NCI-H2029 (cell line): Measurements from ENCODE around the gene ITSN1.
"Not testable (repeated sequence)": the region's sequence is repeated elsewhere in the genome, so short reads cannot be mapped to it uniquely, and the experiment has no call there.

ENCODE experiments used
- DNase-seq: peaks from one replicate; lab custom pipeline; 2025; lab: John Stamatoyannopoulos, UW

ITSN1 gene

DNA sequence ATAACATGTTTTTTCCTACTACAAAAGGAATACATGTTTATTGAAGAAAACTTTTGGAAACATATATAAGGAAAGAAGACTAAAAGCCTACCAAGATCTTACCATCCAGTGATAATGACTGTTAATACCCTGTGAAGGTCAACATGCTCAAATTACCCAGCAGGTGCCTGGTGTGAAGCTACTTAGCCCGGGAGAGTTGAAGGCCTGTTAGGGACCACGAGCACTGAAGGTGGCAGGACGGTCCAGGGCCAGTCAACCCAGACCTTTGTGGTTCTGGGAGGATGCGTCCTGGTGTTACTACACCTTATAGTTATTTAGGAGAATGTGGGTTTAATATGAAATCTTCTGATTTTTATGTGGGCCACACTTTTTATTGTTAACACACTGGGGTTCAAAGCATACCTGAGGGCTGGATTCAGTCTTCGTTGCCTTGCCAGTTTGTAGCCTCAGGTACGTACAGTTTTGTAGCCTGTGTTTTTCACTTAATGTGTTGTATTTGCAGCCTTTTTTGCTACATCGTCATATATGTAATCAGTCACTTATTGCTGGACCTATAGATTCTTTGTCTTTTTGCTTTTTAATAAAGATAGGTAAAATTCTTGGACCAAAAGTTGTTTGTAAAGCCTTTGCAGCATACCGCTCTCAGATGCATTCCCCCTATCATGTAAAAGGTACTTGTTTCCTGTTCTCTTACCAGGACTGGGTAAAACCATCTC is 9.8 kb downstream of the ITSN1 start:
- DNase-seq = peak; percentile 18

GRCh38 chr21:33654412-33654811 is 12.1 kb downstream of the ITSN1 start:
- no peak for DNase-seq

GRCh38 chr21:33655588-33656221 is 13.4 kb downstream of the ITSN1 start:
- DNase-seq = no peak

DNA sequence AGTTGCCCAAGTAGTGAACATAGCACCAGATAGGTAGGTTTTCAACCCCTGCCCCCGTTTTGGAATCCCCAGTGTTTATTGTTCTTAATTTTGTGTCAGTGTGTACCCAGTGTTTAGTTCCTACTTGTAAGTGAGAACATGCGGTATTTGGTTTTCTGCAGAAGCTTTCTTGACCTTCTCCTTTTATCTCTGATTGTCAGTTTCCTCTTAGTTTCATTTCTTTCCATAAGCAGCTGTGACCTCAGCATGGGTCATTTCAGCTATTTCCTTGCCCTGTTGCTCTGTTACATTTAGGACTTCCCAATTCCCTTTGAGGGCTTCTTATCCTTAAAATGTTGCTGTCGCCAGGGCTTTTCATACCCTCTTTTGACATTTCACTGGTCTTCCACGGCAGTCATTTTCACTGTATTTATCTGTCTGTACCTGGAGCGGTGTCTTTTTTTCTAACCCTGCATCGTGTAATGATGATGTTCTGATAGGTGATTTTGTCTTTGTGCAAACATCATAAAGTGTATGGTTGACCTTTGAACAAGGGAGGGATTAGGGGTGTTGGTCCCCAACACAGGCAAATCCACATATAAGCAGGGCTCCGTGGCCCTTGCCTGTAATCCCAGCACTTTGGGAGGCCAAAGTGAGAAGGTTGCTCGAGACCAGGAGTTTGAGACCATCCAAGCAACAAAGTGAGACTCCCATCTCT is 15.0 kb downstream of the ITSN1 start:
- no peak for DNase-seq

GRCh38 chr21:33658919-33659567 is 16.7 kb downstream of the ITSN1 start:
- DNase-seq = no peak

DNA sequence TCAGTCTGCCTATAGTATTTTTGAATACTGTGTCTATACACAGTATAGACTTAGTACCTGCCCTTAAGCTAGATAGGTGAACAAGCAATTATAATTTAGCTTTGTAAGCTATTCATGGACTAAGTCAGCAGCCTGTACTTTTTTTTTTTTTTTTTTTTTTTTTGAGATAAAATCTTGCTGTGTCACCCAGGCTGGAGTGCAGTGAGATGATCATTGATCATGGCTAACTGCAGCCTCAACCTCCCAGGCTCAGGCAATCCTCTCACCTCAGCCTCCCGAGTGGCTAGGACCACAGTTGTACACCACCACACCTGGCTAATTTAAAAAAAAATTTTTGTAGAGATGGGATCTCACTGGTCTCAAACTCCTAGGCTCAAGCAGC is 17.3 kb downstream of the ITSN1 start:
- no peak for DNase-seq

GRCh38 chr21:33660406-33660805 is 18.1 kb downstream of the ITSN1 start:
- DNase-seq = no peak

DNA sequence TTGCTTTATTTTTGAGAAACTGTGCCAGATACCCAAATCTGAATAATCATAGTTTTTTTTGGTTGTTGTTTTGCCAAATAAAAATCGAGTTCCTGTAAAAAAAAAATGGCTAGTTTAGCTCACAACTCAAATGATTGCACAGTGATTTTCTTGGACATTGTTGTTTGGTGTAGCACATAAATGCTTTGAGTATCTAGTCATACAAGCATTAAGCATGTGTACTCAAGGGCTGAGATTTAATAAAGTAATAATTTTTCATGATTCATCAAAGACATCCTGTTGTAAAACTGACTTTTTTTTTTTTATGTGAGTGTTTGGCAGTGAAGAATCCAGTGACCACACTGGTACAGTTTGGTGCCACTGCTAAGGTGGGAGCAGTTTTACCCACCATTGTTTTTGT is 18.8 kb downstream of the ITSN1 start:
- no peak for DNase-seq

- no peak for DNase-seq
Observed at GRCh38 chr21:33662046-33662445, 19.7 kb downstream of the ITSN1 start.

DNA sequence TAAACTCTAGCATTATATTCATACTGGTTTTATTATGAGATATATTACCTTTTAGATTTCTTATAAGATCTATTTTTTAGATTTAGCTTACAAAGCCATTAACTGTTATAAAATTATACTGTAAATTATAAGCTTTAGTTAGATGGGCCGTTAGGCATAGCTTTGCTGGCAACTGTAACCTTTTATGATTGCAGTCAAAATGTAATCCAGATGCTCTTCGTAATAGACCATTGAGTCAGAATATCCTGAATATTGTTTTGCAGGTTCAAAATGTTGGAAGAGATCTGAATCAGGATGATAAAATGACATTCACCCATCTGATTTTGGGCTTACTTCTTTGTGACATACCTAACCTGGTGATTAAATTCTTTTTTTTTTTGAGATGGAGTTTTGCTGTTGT is 20.9 kb downstream of the ITSN1 start:
- DNase-seq = no peak

DNA sequence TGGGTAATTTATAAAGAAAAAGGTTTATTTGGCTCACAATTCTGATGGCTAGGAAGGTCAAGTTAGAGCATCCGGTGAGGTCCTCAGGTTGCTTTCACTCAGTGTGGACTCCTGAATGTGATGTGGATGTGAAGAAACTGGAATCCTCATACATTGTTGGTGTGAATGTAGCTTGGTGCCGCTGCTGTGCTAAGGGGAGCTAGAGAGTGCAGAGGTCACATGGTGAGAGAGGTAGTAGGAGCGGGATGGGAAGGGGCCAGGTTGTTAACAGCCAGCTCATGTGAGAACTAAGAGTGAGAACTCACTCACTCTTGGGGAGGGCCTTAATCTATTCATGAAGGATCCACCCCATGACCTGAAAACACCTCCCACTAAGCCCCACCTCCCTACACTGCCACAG is 21.8 kb downstream of the ITSN1 start:
- DNase-seq = no peak

- no peak for DNase-seq
Observed at GRCh38 chr21:33666153-33666552, 23.9 kb downstream of the ITSN1 start.

DNA sequence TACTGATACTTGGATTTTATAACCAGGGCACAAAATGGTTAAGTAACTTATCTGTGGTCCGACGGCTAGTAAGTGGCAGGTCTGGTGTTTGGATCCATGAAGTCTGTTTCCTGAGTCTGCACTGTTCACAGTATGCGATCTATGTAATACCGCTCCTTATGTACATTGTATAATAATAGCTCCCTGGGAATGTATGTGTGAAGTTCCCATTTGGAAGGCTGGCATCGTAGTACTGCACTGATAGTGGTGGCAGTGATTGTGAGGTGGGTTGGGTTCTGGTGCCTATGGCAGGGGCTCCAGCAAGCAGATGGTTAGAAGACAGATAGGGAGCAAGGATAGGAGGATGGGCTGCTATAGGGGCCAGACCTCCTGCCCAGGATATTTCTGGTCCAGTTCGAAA is 25.3 kb downstream of the ITSN1 start:
- no peak for DNase-seq

GRCh38 chr21:33668180-33668579 is 25.9 kb downstream of the ITSN1 start:
- no peak for DNase-seq

GRCh38 chr21:33668620-33669019 is 26.3 kb downstream of the ITSN1 start:
- DNase-seq = no peak

- DNase-seq = no peak
Observed at GRCh38 chr21:33670076-33670978, 28.0 kb downstream of the ITSN1 start.

DNA sequence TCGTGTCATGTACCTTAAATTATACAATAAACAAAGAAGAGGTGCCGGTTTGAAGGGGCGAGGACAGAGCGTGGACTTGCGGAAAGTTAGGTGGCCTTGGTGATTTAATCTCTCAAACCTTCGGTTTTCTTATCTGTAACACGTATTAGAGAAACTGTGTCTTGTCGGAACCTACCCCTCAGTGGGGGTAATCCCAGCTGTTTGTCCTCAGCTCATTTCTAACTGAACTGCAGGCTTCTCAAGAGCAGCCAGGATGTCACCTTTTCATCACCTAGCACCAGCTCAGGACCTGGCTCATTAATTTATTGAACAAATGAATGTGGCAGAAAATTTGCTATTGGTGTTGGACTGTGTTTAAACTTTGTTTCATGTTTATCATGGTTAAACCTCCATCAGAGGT is 31.2 kb downstream of the ITSN1 start:
- no peak for DNase-seq

- DNase-seq = no peak
Observed at GRCh38 chr21:33674226-33674625, 31.9 kb downstream of the ITSN1 start.

DNA sequence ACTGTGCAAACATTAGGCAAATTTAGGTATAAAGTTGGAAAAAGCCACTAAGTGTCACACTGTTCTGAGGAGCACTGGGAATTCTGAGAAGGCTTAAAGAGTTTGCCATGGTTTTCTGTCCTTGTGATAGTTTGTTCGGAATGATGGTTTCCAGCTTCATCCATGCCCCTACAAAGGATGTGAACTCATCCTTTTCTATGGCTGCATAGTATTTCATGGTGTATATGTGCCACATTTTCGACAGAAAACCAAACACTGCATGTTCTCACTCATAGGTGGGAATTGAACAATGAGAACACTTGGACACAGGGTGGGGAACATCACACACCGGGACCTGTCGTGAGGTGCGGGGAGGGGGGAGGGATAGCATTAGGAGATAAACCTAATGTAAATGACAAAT is 34.4 kb downstream of the ITSN1 start:
- DNase-seq = not testable (repeated sequence)

GRCh38 chr21:33677450-33677849 is 35.1 kb downstream of the ITSN1 start:
- DNase-seq = no peak

DNA sequence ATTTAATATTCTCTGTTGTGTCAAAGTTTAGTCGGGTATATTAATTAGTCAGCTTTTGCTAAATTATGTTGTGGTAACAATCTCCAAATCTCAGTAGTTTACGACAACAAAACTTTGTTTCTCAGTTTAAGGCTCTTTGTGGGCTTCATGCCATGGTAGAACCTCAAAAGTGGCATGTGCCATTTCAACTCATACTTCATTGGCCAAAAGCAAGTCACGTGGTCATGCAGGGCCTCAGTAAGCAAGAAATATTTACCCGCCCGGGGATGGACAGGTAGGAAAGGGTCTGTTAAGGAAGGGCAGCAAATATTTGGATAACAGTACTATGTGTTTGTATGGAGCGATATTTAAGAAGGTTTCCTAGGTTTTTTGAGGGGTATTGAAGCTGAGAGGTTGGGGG is 38.6 kb downstream of the ITSN1 start:
- DNase-seq = no peak
